Ishikawa (cell line): ENCODE data around the gene DENND1A.

Experiments used
- CREB1 ChIP-seq: IDR thresholded peaks from 2 replicates; pipeline ENCODE4 v1.6.1; 2012; ENCODE audit warnings: low read depth
- MAX ChIP-seq: IDR thresholded peaks from 2 replicates; pipeline ENCODE4 v1.6.1; 2012
- TF ChIP-seq, protein P1 (sequence below): IDR thresholded peaks from 2 replicates; pipeline ENCODE4 v1.6.1; 2012; ENCODE audit warnings: low read depth, mild to moderate bottlenecking

- TF ChIP-seq MAX (no peak), CREB1 (no peak)
- TF ChIP-seq, protein P1, sequence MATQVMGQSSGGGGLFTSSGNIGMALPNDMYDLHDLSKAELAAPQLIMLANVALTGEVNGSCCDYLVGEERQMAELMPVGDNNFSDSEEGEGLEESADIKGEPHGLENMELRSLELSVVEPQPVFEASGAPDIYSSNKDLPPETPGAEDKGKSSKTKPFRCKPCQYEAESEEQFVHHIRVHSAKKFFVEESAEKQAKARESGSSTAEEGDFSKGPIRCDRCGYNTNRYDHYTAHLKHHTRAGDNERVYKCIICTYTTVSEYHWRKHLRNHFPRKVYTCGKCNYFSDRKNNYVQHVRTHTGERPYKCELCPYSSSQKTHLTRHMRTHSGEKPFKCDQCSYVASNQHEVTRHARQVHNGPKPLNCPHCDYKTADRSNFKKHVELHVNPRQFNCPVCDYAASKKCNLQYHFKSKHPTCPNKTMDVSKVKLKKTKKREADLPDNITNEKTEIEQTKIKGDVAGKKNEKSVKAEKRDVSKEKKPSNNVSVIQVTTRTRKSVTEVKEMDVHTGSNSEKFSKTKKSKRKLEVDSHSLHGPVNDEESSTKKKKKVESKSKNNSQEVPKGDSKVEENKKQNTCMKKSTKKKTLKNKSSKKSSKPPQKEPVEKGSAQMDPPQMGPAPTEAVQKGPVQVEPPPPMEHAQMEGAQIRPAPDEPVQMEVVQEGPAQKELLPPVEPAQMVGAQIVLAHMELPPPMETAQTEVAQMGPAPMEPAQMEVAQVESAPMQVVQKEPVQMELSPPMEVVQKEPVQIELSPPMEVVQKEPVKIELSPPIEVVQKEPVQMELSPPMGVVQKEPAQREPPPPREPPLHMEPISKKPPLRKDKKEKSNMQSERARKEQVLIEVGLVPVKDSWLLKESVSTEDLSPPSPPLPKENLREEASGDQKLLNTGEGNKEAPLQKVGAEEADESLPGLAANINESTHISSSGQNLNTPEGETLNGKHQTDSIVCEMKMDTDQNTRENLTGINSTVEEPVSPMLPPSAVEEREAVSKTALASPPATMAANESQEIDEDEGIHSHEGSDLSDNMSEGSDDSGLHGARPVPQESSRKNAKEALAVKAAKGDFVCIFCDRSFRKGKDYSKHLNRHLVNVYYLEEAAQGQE = no peak
These were observed 445.8 kb downstream of the DENND1A start for GRCh38 chr9:123484130-123484529.
